Tongue (tissue), 2 donors: ENCODE data around the gene DSCAML1. TPM values are rescaled to one million over a fixed set of nuclear protein-coding genes. Genes with fewer than 3 reads are reported as not detected.

Experiments
- DNase-seq: peaks from one replicate; pipeline ENCODE4 v3.0.0-alpha.2; 2015
- total RNA-seq: library from RNA; depleted of rRNA; stranded (reverse); fragments of >200 nt; gene quantifications from one replicate; pipeline ENCODE4 v1.2.3, GENCODE V29; 2014

DSCAML1 gene
- total RNA-seq, 1 donor from 2014 or later = 0.31 TPM

- DNase-seq = no peak
Measured at GRCh38 chr11:117830674-117831351, 33.8 kb upstream of the DSCAML1 start.

GRCh38 chr11:117830072-117830471, 33.1 kb upstream of the DSCAML1 start:
- DNase-seq = no peak

- DNase-seq = no peak
Measured at GRCh38 chr11:117829369-117829725, 32.3 kb upstream of the DSCAML1 start.

DNA sequence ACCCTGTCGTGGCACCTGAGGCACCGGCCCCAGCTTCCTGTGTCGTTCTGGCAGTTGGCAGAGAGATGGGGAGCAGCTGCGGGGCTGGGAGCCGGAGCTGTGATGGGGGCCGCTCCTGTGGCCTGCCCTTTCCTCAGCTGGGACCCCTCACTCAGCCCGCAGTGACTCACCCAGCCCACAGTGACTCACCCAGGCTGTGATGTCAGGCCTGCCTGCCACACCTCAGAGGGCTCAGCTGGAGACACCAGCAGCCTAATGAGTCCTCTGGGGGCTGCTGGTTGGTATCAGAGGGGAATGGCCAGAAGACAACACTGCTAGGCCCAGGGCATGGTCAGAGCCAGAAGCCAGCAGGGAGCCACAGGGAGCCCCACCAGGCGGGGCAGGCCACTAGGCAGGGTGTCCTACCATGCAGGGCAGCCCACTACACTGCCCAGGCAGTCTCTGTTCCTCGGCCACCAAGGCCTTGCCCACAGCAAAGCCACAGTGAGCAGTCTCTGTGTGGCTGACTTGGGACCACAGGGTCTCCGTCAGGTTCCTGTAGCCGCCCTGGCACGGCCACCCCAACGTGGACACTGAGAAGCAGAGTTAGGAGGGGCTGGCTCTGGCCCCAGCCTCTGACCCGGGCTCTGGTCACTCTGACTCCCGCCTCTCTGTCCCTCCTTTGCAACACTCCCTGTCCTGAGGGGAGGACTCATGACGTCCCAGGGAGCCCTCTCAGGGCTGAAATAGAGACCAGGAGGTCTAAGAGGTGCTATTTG, 31.8 kb upstream of the DSCAML1 start:
- peak; percentile 47 for DNase-seq

- DNase-seq = no peak
Measured at GRCh38 chr11:117827521-117828511, 30.8 kb upstream of the DSCAML1 start.

DNA sequence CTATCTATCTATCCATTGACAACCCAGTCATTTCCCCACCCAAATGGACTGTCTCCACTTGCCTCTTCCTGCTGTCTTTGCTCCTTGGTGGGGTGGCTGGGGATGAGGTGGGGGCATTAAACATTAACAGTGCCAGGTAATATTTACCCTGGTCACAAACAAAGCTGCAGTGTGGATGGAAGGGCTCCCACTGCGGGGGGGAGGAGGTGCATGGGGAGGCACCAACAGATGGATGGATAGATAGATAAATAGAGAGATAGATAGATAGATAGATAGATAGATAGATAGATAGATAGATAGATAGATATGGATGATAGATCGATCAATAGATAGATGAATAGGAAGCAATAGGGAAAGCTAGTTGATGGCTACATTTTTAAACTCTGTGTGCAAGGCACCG, 29.8 kb upstream of the DSCAML1 start:
- no peak for DNase-seq

GRCh38 chr11:117826190-117826570, 29.2 kb upstream of the DSCAML1 start:
- no peak for DNase-seq

- DNase-seq = no peak
Measured at GRCh38 chr11:117825538-117826189, 28.6 kb upstream of the DSCAML1 start.

GRCh38 chr11:117824571-117825537, 27.8 kb upstream of the DSCAML1 start, which contains the start of gene FXYD2:
Gene FXYD2 (minus strand): TSS chr11:117824744. CDS start chr11:117824678, 66 bp downstream.
- DNase-seq = no peak

- DNase-seq = peak; percentile 71
Measured at GRCh38 chr11:117823946-117824420, 27.0 kb upstream of the DSCAML1 start.

DNA sequence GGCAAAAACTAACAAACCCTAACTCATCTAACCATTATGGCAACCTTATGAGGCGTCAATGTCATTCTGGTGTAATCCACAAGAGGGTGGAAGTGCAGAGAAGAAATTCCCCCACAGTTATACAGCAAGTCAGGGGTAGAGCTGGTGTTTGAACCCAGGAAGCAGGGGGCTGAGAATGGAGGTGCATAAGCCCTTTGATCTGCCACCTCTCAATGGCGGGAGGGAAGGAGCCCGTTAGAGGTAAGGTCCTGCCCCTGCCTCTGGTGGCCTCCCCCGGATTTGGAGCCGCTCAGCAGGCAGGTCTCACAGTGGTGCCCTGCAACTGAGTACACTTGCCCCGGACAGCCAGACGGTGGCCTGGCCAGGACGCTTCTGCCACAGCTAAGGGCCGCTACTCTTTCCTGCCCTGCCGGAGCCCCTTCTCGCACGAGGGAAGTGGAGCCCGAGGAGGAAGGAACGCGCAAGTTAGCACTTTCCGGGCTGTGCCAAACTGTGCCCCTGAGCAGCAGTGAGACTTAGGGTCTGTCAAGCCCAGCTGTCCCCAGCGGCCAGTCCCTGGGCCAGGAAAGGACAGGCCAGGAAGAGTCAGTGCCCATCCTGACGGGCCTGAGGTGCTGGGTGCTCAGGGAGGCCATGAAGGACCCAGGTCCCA, 26.4 kb upstream of the DSCAML1 start:
- no peak for DNase-seq

DNA sequence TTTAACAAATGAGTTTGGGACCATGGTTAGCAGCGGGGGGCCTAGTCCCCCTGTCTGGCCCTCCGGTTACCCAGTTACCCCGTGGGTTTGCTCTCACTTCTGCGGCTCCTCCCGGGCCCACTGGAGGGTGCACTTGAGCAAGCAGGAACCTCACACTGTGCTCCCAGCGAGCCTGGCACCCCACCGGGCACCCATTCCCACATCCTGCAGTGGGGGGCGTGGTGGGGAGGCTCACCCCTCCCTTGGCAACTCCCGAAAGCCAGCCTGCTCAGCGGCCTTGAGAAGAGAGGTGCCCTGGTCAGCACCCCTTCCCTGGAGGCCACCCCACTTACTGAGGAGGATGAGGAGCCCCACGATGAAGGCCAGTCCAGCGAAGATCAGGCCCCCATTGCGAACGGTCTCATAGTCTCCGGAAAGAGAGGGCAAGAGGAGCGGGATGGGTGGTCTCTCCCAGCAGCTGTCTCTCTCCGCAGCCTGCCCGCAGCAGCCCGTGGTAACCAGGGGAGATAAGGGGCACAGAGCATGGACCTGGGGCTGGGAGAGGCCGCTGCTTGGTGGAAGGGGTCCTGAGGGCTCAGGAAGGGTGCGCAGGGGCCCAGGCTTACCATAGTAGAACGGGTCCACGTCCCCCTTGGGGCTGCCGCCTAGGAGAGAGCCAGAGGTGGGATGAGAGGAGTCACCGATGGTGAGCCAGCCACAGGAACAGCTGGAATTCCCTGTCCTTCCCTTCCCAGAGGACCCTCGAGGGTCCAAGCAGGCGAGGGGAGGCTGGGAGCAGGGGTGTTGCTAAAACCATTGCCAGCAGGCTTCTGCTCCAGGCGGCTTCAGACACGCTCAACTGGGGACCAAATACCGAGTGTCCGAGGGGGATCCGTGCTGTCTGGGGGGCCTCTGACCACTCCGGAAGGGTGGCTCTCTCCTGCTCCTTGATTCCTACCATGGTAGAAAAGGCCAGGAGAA, 25.3 kb upstream of the DSCAML1 start:
- no peak for DNase-seq

DNA sequence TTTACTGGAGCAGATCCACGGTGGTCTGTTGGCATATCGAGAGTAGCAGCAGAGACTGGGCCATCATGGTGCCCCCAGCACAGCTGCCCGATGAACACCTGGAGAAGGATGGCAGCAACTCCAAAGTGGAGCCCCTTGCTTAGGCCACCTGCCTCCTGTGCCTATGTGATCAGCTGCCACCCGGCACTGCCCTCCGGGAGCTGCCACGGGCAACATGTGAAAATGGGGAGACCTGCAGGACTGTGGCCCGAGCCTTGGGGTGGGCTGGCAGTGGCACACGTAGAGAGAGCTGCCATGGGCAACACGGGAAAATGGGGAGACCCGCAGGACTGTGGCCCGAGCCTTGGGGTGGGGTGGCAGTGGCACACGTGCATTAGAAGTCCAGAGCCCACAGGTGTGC, 24.4 kb upstream of the DSCAML1 start:
- DNase-seq = no peak

DNA sequence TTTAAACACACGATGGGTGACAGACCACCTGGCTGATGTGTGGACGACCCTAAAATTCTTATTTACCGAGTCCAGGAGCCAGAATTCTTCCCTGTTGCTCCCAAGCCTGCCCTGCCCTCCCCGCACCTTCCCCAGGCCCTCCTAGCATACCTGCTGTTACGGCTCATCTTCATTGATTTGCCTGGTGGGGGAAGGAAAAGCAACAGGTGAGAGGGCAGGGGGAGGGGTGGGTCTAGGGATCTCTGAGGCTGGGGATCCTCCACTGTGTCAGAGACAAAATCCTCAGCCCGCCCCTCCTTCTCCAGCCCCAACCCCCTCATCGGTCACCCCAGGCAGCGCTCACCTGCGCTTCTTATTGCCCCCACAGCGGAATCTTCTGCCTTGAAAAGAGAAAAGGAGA, 23.5 kb upstream of the DSCAML1 start:
- DNase-seq = no peak

GRCh38 chr11:117820071-117820470, 23.1 kb upstream of the DSCAML1 start:
- DNase-seq = no peak

DNA sequence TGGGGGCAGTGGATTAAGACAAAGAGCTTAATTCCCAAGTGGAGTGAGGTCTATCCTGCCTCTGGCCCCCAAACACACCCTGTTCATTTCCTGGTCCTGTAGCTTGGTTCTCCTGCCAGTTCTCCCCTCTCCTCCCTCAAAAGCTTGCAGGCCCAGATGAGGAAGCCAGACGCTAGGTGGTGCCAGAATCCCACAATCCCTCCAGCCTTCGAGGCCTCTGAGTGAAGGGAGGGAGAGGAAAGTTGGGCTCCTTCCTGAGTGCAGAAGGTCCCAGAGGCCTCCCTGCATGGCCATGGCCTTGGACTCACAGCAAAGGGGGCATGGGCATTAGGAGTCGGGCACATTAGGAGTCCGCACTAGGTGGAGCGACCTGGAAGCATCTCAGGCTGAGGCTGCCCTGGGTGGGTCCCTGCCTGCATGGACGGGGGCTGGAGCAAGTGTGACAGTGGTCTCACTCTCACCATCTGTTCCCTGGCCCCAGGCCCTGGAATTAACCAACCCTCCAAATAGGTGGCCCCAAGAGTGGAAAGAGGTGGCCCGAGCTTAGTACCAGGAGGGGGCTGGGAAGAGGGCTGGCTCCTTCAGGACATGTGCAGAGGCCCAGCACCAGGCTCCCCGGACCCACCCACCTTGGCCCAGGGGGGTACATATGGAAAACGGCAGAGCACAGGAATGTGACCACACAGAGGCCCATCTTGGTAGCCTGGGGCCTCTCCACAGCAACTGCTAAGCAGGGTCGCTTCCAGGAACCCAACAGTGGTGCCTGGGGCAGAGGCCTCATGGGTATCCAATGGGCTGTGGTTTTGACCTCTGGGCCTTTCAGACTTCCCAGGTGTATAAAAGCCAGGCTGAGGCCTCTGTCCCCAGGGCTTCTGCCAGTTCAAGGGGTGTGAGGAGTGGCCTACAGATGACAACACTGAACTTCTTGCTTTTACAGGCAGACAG, 22.4 kb upstream of the DSCAML1 start:
- DNase-seq = peak; percentile 92

- no peak for DNase-seq
Measured at GRCh38 chr11:117818041-117818873, 21.2 kb upstream of the DSCAML1 start.
